PC-9 (cell line): ENCODE data around the gene SPTB. TPM values are rescaled to one million over a fixed set of nuclear protein-coding genes. Genes with fewer than 3 reads are reported as not detected.
A peak's percentile ranks its signal among the peaks of the same experiment; 100 is the strongest.

Experiments
- BruUV-seq: library from RNA; stranded (reverse); fragments of 400-500 nt; replicated peaks from 2 replicates; lab custom pipeline; 2021; lab: Mats Ljungman, UMichigan
- CTCF ChIA-PET: fragments of 300-600 bp; sonication (Branson Sonifier 250); formaldehyde crosslinking; loops from one replicate; lab custom pipeline; 2022; ENCODE audit warnings: antibody characterized with exemption; lab: Charles Lee
- POLR2A ChIA-PET: fragments of 300-600 bp; sonication (Branson Sonifier 250); formaldehyde crosslinking; loops from one replicate; lab custom pipeline; 2022; ENCODE audit warnings: antibody characterized with exemption; ENCODE audit not compliant: unreplicated experiment; lab: Charles Lee
- DNase-seq, 2 experiments: peaks; one replicate each; pipeline versions ENCODE4 v3.0.0 to v3.0.0-alpha.2; 2015 to 2022; ENCODE audit warnings: mixed read lengths in 1 of 2
- H2AFZ ChIP-seq: fragments of 200-600 bp; sonication (generic); 2 replicates; pipeline ENCODE4 v1.8.1; 2017; ENCODE audit warnings: antibody characterized with exemption
- H3F3A ChIP-seq: fragments of 200-600 bp; sonication (generic); 2 replicates; pipeline ENCODE4 v1.8.1; 2017; ENCODE audit warnings: antibody characterized with exemption, mild to moderate bottlenecking, low read depth; ENCODE audit not compliant: insufficient read depth
- H3K27ac ChIP-seq: fragments of 200-600 bp; sonication (generic); 2 replicates; pipeline ENCODE4 v1.6.1; 2016; ENCODE audit warnings: mixed run types
- H3K27me3 ChIP-seq: fragments of 200-600 bp; sonication (generic); 2 replicates; pipeline ENCODE4 v1.6.1; 2016; ENCODE audit warnings: low read depth, mixed run types; ENCODE audit not compliant: insufficient read depth
- H3K36me3 ChIP-seq: fragments of 200-600 bp; sonication (generic); 2 replicates; pipeline ENCODE4 v1.6.1; 2016; ENCODE audit warnings: low read depth, mixed run types
- H3K4me1 ChIP-seq: fragments of 200-600 bp; sonication (generic); replicated peaks from 2 replicates; pipeline ENCODE4 v1.6.1; 2016; ENCODE audit warnings: mixed run types; ENCODE audit not compliant: insufficient read depth
- H3K4me2 ChIP-seq: fragments of 200-600 bp; sonication (generic); 2 replicates; pipeline ENCODE4 v1.6.1; 2017; ENCODE audit warnings: mixed run types
- H3K4me3 ChIP-seq: fragments of 200-600 bp; sonication (generic); 2 replicates; pipeline ENCODE4 v1.6.1; 2016; ENCODE audit warnings: mixed run types
- H3K79me2 ChIP-seq: fragments of 200-600 bp; sonication (generic); 2 replicates; pipeline ENCODE4 v1.6.1; 2017; ENCODE audit warnings: low read depth, mixed run types
- H3K9me2 ChIP-seq: fragments of 200-600 bp; sonication (generic); 2 replicates; pipeline ENCODE4 v1.8.1; 2017; ENCODE audit warnings: mild to moderate bottlenecking; ENCODE audit not compliant: insufficient read depth
- H3K9me3 ChIP-seq: fragments of 200-600 bp; sonication (generic); 2 replicates; pipeline ENCODE4 v1.8.1; 2016; ENCODE audit warnings: low read depth; ENCODE audit not compliant: insufficient read depth
- H4K20me1 ChIP-seq: fragments of 200-600 bp; sonication (generic); 2 replicates; pipeline ENCODE4 v1.8.1; 2017; ENCODE audit not compliant: insufficient read depth
- CTCF ChIP-seq: fragments of 200-600 bp; sonication (generic); conservative IDR thresholded peaks from 2 replicates; pipeline ENCODE4 v1.6.1; 2017; ENCODE audit warnings: mixed run types, antibody characterized with exemption, mild to moderate bottlenecking, moderate library complexity
- EZH2 ChIP-seq: fragments of 200-600 bp; sonication (generic); IDR thresholded peaks from 2 replicates; pipeline ENCODE4 v1.8.0; 2017; ENCODE audit warnings: antibody characterized with exemption, low read depth
- intact Hi-C: fragments of 100-400 bp; cut with micrococcal nuclease; formaldehyde crosslinking; loops from one replicate; pipeline ENCODE4 v1.10.0; 2022; ENCODE audit not compliant: unreplicated experiment
- total RNA-seq: library from RNA; stranded (reverse); gene quantifications from 2 replicates; pipeline ENCODE4 v1.2.3, GENCODE V29; 2021

The SPTB gene
- total RNA-seq, 1 experiment from 2014 or later = 0.50 TPM

GRCh38 chr14:64910847-64911495 is 31.3 kb upstream of the SPTB start:
- Histone ChIP-seq H3K36me3 (no peaks in the 10 kb centered on the region), H3K79me2 (peaks cover 17% of the 10 kb centered on the region), H3F3A (peaks cover 4% of the 10 kb centered on the region; the same call in 1 of the 2 replicates), H4K20me1 (no peaks in the 10 kb centered on the region), H3K27me3 (no peaks in the 10 kb centered on the region), H3K9me3 (no peaks in the 10 kb centered on the region), H3K27ac (no peak overlapping the region), H3K4me3 (no peak overlapping the region), H3K9me2 (no peaks in the 10 kb centered on the region; the same call in 1 of the 2 replicates), H3K4me1 (peaks cover 16% of the 10 kb centered on the region), H2AFZ (no peak overlapping the region), H3K4me2 (no peak overlapping the region)
- no peak for TF ChIP-seq EZH2
- TF ChIP-seq CTCF = peak; percentile 90
- CTCF ChIA-PET = interaction anchor here (0.7 to 1.8 kb wide), 18 partner anchors 11 to 477 kb away, joined by 3 to 12 read pairs (median 4); partner anchors contain the start of gene GPX2
- DNase-seq = peak in 1 of 2 experiments; percentile 14
- POLR2A ChIA-PET = interaction anchor here (0.6 kb wide), 2 partner anchors 45 to 236 kb away, joined by 4 read pairs; no protein-coding TSS in a partner anchor
- no TSS peak for BruUV-seq
- intact Hi-C loops = loop anchor here (5.0 to 10.0 kb wide), 2 partner anchors 239 to 406 kb away; partner anchors contain the start of genes ZBTB1 and ZBTB25

GRCh38 chr14:64906022-64906421 is 26.3 kb upstream of the SPTB start:
- ChIA-PET POLR2A (interaction anchor here (0.6 to 0.7 kb wide), 2 partner anchors 8 to 364 kb away, joined by 3 to 9 read pairs; no protein-coding TSS in a partner anchor), CTCF (no interaction called here)
- Histone ChIP-seq H3K4me3 (no peak overlapping the region), H3K4me2 (no peak overlapping the region), H3F3A (peaks cover 8% of the 10 kb centered on the region; the same call in 1 of the 2 replicates), H3K27ac (no peak overlapping the region), H3K79me2 (no peaks in the 10 kb centered on the region), H3K36me3 (no peaks in the 10 kb centered on the region), H3K9me2 (no peaks in the 10 kb centered on the region; the same call in 1 of the 2 replicates), H3K27me3 (no peaks in the 10 kb centered on the region), H2AFZ (no peak overlapping the region), H4K20me1 (no peaks in the 10 kb centered on the region), H3K9me3 (no peaks in the 10 kb centered on the region), H3K4me1 (peaks cover 8% of the 10 kb centered on the region)
- intact Hi-C loops = no loop called here
- BruUV-seq = no TSS peak
- TF ChIP-seq CTCF = no peak
- no peak for TF ChIP-seq EZH2
- no peak for DNase-seq

GRCh38 chr14:64899958-64900357 is 20.3 kb upstream of the SPTB start:
- intact Hi-C loops = loop anchor here (10.0 kb wide), 1 partner anchor 355 kb away; the partner anchor contains the start of genes HSPA2 and PPP1R36
- Histone ChIP-seq H3K9me3 (no peaks in the 10 kb centered on the region), H2AFZ (no peak overlapping the region), H3K4me2 (no peak overlapping the region), H3K79me2 (no peaks in the 10 kb centered on the region), H3K27me3 (no peaks in the 10 kb centered on the region; the same call in 1 of the 2 replicates), H3K36me3 (no peaks in the 10 kb centered on the region), H3K9me2 (no peaks in the 10 kb centered on the region), H3K27ac (no peak overlapping the region), H4K20me1 (no peaks in the 10 kb centered on the region), H3K4me1 (no peaks in the 10 kb centered on the region), H3F3A (no peaks in the 10 kb centered on the region), H3K4me3 (no peak overlapping the region)
- ChIA-PET CTCF (interaction anchor here (1.2 to 1.8 kb wide), 3 partner anchors 8 to 76 kb away, joined by 4 to 8 read pairs (median 7); no protein-coding TSS in a partner anchor), POLR2A (interaction anchor here (0.6 kb wide), 2 partner anchors 410 to 603 kb away, joined by 5 to 33 read pairs; no protein-coding TSS in a partner anchor)
- no TSS peak for BruUV-seq
- no peak for TF ChIP-seq CTCF
- TF ChIP-seq EZH2 = no peak
- peak in 1 of 2 experiments; percentile 39 for DNase-seq
